Mucosa of stomach (tissue), 1 donor: ENCODE results near the gene TMEM203.

Source experiments
- H3K27me3 ChIP-seq: one replicate; pipeline ENCODE4 v1.7.0; 2013; ENCODE audit warnings: mild to moderate bottlenecking, low read length; ENCODE audit not compliant: control insufficient read depth, insufficient read depth
- H3K36me3 ChIP-seq: one replicate; pipeline ENCODE4 v1.7.0; 2013; ENCODE audit warnings: low read length; ENCODE audit not compliant: control insufficient read depth, insufficient read depth
- H3K4me1 ChIP-seq: one replicate; pipeline ENCODE4 v1.7.0; 2013; ENCODE audit warnings: mild to moderate bottlenecking, low read length; ENCODE audit not compliant: control insufficient read depth, insufficient read depth
- H3K4me3 ChIP-seq: one replicate; pipeline ENCODE4 v1.7.0; 2013; ENCODE audit warnings: low read length
- H3K9ac ChIP-seq: one replicate; pipeline ENCODE4 v1.7.0; 2013; ENCODE audit warnings: mild to moderate bottlenecking, low read length, moderate library complexity
- H3K9me3 ChIP-seq: one replicate; pipeline ENCODE4 v1.7.0; 2013; ENCODE audit warnings: mild to moderate bottlenecking, low read length, moderate library complexity; ENCODE audit not compliant: control insufficient read depth
- donor health status: Pancreatic carcinoma.

The TMEM203 gene

GRCh38 chr9:137223078-137223970 is 17.9 kb upstream of the TMEM203 start:
- Histone ChIP-seq H3K9me3 (no peaks in the 10 kb centered on the region), H3K4me1 (peaks cover 70% of the 10 kb centered on the region)

DNA sequence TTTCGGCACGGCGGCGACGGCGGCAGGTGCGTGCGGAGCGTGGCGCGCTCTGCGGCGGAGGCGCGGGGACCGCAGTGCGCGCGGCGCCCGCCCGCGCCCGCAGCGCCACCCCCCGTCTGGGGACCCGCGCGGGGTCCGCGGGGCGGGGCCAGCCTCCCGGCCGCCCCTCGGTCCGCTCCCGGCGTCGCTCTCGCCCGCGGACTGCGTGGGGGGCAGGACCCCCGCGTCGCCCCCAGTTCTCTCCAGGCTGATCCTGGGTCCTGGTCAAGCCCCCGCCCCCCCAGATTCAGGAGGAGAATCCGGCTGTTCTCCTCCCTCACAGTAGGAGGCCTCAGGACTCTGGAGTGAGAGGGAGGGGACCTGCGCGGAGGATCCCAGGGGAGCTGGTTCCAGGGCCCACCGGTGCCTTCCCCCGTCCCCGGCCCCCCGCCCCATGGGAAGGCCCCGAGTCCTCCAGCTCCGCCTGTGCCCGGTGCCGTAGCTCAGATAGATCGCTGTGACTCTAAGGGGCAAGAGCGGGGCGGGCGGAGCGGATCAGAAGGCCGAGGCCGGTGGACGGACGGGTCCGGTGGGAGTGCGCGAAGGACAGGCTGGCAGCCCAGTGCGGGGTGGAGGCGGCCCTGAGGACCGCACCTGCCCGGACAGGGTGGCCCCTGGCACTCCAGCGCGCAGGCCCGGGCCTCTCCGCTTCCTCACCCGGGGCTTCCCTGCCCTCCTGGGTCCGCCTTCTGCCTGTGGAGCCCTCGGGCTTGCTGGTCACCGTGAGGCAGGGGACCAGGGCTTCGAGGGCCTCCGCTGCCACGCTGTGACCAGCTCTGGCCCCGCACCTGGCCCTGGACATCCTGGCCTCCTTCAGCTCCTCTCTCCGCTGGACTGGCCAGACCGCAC is 17.0 kb upstream of the TMEM203 start, which contains the start of gene RNF208:
RNF208 (minus strand) TSS at position 51 of the 888 bp plus-strand sequence. CDS start 1,028 bp downstream, outside the sequence.
- Histone ChIP-seq H3K4me3 (peak within 1 kb of the TSS; percentile 56), H3K36me3 (no peaks in the 10 kb centered on the region), H3K4me1 (peaks cover 65% of the 10 kb centered on the region), H3K27me3 (no peaks in the 10 kb centered on the region), H3K9me3 (no peaks in the 10 kb centered on the region), H3K9ac (peak within 1 kb of the TSS; percentile 49)

More at GRCh38 chr9:137223078-137223970, 17.9 kb upstream of the TMEM203 start:
- Histone ChIP-seq H3K36me3 (no peaks in the 10 kb centered on the region), H3K4me3 (peak overlapping the region; percentile 80), H3K27me3 (no peaks in the 10 kb centered on the region), H3K9ac (peak overlapping the region; percentile 88)

DNA sequence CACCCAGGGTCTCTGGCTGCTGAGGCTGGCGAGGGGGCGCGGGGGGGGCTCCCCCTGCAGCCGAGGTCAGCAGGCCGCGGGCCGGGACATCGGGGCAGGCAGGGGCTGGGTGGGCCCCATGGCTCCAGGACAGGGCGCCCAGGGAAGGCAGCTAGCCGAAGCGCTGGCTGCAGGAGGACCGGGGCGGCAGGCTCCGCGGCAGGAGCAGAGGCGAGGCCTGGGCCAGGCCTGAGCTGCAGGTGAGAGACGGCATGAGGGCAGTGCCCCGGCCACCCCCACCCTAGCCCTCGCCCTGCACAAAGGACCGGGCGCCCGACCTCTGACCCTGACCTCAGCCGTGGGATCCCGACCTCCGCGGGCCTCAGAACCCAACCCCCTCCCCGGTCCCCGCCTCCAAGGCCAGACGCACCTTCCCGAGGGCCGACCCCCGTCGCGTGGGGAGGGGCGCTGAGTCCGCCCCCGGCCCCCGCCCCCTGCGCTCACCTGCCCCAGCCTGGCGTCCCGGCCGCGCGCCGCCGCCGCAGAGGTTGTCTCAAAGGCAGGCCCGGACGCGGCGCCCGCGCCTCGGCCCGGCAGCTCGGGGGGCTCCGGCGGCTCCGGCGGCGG is 16.2 kb upstream of the TMEM203 start:
- H3K9ac ChIP-seq = no peak overlapping the region

DNA sequence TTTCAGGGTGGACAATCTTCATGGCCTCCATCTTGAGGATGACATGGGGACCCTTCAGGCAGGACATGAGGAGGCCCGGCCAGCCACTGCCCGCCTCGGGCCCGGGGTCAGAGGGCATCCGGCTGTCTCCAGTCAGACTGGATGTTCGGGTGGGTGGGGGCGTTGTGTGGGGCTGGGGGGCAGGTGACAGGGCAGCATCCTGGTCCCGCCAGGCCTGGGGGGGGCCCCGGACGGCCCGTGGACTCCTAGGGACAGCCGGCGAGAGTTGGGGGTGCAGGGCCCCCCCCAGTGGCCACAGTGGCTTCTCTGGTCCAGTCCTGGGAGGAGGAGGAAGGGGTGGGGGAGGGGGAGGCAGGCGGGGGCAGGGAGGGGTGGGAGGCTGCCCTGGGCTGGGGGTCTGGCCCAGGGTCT is 15.7 kb upstream of the TMEM203 start:
- no peaks in the 10 kb centered on the region for H3K27me3 ChIP-seq
- no peak overlapping the region for H3K9ac ChIP-seq
- H3K36me3 ChIP-seq = no peaks in the 10 kb centered on the region
- peaks cover 58% of the 10 kb centered on the region for H3K4me1 ChIP-seq
- no peaks in the 10 kb centered on the region for H3K9me3 ChIP-seq
- H3K4me3 ChIP-seq = no peak overlapping the region

More for the DNA sequence above, 16.2 kb upstream of the TMEM203 start:
- H3K4me1 ChIP-seq = peaks cover 62% of the 10 kb centered on the region
- H3K9me3 ChIP-seq = no peaks in the 10 kb centered on the region
- H3K4me3 ChIP-seq = no peak overlapping the region
- no peaks in the 10 kb centered on the region for H3K27me3 ChIP-seq
- H3K36me3 ChIP-seq = no peaks in the 10 kb centered on the region

DNA sequence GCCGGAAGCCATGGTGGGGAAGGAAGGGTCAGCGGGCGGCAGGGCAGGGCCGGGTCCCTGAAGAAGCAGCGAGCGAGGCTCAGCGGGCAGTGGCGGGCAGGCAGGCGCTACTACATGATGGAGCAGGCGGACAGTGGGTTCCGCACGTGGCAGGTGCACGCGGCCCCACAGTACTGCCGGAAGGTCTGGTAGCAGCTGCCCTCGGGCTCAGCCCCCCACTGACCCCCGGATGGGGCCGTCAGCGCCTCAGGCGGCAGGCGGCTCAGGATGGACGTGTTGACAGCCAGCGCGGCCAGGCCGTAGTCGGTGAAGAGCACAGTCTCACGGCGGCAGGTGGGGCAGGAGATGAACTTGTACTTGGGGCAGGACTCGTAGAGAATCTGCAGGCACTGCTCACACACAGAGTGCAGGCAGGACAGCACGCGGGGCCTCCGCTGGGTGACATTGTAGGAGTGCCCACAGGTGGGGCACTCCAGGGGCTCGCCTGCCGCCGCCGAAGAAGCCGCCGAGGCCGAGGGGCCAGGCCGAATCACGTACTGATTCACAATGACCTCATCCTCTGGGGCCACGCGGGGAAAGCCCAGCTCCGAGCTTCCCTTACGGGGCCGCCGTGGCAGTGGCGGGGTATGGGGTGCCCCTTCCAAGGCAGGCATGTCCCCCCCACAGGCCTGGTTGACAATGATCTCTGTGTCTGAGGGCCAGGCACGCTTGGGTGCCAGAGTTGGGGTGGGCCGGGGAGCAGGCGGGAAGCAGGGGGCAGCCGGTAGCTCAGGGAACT is 15.1 kb upstream of the TMEM203 start:
- no peaks in the 10 kb centered on the region for H3K36me3 ChIP-seq
- H3K4me1 ChIP-seq = peaks cover 53% of the 10 kb centered on the region
- no peak overlapping the region for H3K4me3 ChIP-seq
- no peaks in the 10 kb centered on the region for H3K9me3 ChIP-seq
- no peaks in the 10 kb centered on the region for H3K27me3 ChIP-seq
- no peak overlapping the region for H3K9ac ChIP-seq

DNA sequence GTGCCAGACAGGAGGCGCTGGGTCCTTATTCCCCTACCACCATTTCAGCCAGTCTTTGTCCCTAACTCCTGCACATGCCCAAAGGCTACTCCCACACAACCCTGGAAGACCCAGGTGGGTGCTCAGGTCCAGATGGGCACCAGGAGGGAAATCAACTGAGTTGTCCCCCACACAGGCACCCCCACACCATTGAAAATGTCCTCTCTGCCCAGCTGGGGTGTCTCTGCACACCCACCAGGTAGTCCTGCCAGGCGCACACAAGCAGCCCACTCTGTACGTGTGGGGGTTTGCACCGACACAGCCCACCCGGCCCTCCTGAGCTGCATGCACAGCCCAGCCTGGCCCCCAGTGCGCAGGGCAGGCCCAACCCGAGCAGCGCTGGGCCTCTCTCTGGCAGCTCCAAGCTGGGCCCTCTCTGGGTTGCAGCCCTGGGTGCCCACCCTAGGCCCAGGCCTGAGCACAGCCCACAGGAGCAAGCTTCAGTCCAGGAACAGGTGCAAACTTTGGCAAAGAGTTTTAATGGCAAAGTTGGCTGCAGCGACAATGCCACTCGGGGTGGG is 14.4 kb upstream of the TMEM203 start:
- Histone ChIP-seq H3K27me3 (no peaks in the 10 kb centered on the region), H3K9ac (no peak overlapping the region), H3K4me1 (peaks cover 46% of the 10 kb centered on the region), H3K9me3 (no peaks in the 10 kb centered on the region), H3K36me3 (no peaks in the 10 kb centered on the region), H3K4me3 (no peak overlapping the region)

GRCh38 chr9:137218754-137219271 is 13.4 kb upstream of the TMEM203 start:
- H3K9me3 ChIP-seq = no peaks in the 10 kb centered on the region
- H3K4me3 ChIP-seq = peak overlapping the region; percentile 71
- no peaks in the 10 kb centered on the region for H3K36me3 ChIP-seq
- peaks cover 37% of the 10 kb centered on the region for H3K4me1 ChIP-seq
- no peaks in the 10 kb centered on the region for H3K27me3 ChIP-seq
- peak overlapping the region; percentile 79 for H3K9ac ChIP-seq

DNA sequence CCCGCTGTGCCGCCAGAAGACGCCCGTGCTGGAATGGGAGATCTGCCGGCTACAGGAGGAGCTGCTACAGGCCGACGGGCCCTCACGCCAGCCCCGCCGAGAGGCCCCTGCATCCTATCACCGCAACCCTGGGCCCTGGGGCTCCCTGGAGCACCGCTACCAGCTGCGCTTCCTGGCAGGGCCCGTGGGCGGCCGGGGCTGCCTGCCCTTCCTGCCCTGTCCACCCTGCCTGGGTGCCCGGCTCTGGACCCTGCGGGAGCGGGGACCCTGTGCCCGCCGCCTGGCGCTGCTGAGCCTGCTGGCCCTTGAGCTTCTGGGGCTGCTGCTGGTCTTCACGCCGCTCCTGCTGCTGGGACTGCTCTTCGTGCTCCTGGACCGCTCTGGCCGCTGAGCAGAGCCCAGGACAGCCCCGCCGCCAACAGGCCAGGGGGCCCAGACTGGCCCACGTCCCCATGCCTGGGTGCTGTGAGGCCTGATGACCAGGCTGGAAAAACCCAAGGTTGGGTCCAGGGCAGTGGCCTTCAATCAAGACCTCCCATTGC is 12.8 kb upstream of the TMEM203 start:
- peak overlapping the region; percentile 79 for H3K9ac ChIP-seq

GRCh38 chr9:137217276-137218211 is 12.1 kb upstream of the TMEM203 start:
- H3K9ac ChIP-seq = peak overlapping the region; percentile 79
- H3K36me3 ChIP-seq = no peaks in the 10 kb centered on the region
- peaks cover 30% of the 10 kb centered on the region for H3K4me1 ChIP-seq
- peak overlapping the region; percentile 66 for H3K4me3 ChIP-seq
- no peaks in the 10 kb centered on the region for H3K27me3 ChIP-seq
- no peaks in the 10 kb centered on the region for H3K9me3 ChIP-seq

More for the DNA sequence above, 12.8 kb upstream of the TMEM203 start:
- Histone ChIP-seq H3K36me3 (no peaks in the 10 kb centered on the region), H3K27me3 (no peaks in the 10 kb centered on the region), H3K4me3 (peak overlapping the region; percentile 71), H3K4me1 (peaks cover 36% of the 10 kb centered on the region), H3K9me3 (no peaks in the 10 kb centered on the region)
